ENCODE measurements around the gene ZDHHC20. TPM values are rescaled to one million over a fixed set of nuclear protein-coding genes. Genes with fewer than 3 reads are reported as not detected.

The ZDHHC20 gene
- polyA plus RNA-seq, 3 donors: 78.1 to 87.4 (median 83.4) TPM

DNA sequence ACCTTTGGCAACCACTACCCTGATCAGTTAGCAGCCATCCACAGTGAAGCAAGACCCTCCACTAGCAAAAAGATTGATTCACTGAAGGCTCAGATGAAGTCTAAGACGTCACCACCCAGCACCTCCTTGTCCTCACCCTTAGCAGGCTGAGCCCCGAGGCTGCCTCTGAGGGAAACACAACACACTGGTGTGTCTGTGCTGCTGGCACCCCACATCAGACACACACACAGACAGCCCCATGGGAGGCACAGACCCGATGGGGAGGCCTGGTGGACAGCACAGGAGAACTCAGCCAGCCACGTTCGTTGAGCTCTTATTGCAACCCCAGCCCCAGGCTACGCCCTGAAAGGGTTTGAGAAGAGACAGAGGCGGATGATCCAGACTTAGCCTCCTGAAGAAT is 94.7 kb downstream of the ZDHHC20 start:
- no peak for DNase-seq (ENCODE audit: low read depth in 3 of 3, low spot score in 2 of 3)

GRCh38 chr13:21362741-21363140 is 96.4 kb downstream of the ZDHHC20 start:
- no peak for DNase-seq (ENCODE audit: low read depth in 3 of 3, low spot score in 2 of 3)

DNA sequence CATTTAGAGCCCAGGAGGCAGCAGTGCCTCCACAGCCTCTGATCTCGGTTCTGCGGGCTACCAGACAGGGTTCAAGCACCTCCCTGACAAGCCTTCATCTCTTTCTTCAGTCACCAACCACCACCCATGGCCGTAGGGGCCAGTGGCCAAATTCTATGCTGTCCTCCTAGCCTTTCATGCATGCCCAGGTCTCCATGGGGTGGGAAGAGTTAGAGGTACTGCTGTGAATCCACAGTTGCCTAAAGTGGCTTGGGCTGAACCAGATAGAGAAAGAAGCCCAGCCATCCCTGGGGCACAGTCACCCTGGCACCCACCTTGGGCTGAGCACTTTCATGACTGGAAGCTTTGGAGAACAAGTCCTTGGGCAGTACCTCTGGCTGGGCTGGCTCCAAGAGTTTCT is 97.4 kb downstream of the ZDHHC20 start:
- DNase-seq (ENCODE audit: low read depth in 3 of 3, low spot score in 2 of 3): no peak

GRCh38 chr13:21361123-21361522 is 98.0 kb downstream of the ZDHHC20 start:
- no peak for DNase-seq (ENCODE audit: low read depth in 3 of 3, low spot score in 2 of 3)

DNA sequence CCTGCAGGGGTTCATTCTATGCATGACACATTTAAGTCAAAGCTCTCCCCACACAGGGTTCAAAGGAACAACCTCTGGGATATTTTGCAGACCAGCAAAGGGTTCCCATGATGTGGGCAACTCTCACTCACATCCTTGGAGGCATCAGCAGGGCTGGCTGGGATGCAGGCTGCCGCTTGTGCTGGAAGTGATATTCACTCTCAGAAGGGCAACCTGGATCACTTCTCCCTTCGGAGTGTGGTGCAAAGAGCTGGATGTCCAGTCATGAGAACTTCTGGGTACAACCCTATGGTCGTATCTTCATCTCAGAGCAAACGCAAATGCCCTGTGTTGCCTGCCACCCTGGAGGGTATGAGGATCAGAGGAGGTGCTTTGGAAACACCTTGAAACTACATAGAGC is 98.6 kb downstream of the ZDHHC20 start:
- DNase-seq (ENCODE audit: low read depth in 3 of 3, low spot score in 2 of 3): no peak

DNA sequence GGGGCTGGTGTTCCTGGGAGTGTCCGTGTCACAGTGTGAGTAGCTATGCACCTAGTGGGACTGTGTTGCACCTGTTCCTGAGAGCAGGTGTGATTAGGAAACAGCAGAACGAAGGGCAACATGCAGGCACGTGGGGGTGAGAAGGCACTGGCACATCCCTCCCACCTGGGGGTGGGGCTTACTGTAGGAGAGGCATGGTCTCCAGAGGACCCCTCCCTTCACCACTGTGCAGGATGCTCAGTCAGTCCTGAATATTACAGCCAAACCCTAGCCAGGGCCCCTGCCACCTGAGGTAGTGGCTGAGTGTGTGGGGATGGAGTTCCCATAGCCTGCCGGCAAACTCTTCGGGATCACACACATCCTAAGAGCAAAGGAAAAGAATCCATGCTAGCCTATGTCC is 99.2 kb downstream of the ZDHHC20 start:
- no peak for DNase-seq (ENCODE audit: low read depth in 3 of 3, low spot score in 2 of 3)

- no peak for DNase-seq (ENCODE audit: low read depth in 3 of 3, low spot score in 2 of 3)
Observed at GRCh38 chr13:21355304-21355703, 103.8 kb downstream of the ZDHHC20 start.

- no peak for DNase-seq (ENCODE audit: low read depth in 3 of 3, low spot score in 2 of 3)
Observed at GRCh38 chr13:21354721-21355120, 104.4 kb downstream of the ZDHHC20 start.

- DNase-seq (ENCODE audit: low read depth in 3 of 3, low spot score in 2 of 3): no peak
Observed at GRCh38 chr13:21348488-21349120, 110.5 kb downstream of the ZDHHC20 start.

DNA sequence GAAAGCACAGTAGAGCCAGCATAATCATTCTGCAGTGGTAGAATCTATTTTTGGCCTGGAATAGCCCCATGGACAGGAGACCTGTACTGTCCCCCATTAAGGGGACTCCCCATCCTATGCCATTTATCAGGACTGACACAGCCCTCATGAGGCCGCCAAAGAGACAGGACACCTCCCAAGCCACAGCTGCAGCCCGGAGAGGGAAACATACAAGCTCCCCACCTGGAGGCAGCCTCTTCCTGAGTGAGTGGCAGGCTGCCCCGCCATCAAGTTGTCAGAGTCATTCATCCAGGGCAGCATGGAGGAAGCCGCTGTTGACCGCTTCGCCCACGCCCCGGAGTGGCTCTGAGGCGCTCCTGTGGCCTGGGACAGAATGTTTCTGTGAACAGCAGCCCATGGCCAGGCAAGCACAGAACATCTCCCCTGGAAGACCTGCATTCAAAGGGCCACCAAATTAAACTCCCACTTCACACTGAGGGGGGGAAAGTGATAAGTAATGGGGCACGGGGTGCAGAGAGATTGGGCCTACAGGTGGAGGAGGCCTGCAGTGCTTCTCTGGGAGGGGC is 111.3 kb downstream of the ZDHHC20 start:
- DNase-seq (ENCODE audit: low read depth in 3 of 3, low spot score in 2 of 3): no peak

DNA sequence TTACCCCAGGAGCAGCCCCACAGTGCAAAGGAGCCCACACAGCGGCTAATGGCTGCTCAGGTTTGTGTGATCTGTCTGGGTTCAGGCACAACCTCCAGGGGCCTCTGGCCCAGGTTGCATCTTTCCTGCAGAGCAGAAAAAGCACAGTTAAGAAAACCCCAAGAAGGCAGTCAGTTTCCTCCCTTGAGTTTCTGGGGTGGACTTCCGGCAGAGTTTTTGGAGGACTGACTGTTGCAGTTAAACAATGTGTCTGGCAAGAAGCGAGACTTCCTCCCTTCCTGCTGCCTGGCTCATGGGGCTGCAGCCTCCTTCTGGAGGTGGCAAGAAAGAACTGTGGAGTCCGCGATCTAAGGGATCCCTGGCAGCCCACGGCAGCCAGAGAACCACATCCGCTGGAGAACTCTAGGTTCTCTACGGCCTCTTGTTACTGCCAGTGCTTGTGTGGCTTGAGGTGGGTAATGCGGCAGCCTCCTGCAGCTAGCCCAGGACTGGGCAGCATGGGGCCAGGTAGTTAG is 114.4 kb downstream of the ZDHHC20 start:
- DNase-seq (ENCODE audit: low read depth in 3 of 3, low spot score in 2 of 3): no peak

- DNase-seq (ENCODE audit: low read depth in 3 of 3, low spot score in 2 of 3): no peak
Observed at GRCh38 chr13:21343659-21344058, 115.4 kb downstream of the ZDHHC20 start.

- no peak for DNase-seq (ENCODE audit: low read depth in 3 of 3, low spot score in 2 of 3)
Observed at GRCh38 chr13:21342699-21343442, 116.2 kb downstream of the ZDHHC20 start.

DNA sequence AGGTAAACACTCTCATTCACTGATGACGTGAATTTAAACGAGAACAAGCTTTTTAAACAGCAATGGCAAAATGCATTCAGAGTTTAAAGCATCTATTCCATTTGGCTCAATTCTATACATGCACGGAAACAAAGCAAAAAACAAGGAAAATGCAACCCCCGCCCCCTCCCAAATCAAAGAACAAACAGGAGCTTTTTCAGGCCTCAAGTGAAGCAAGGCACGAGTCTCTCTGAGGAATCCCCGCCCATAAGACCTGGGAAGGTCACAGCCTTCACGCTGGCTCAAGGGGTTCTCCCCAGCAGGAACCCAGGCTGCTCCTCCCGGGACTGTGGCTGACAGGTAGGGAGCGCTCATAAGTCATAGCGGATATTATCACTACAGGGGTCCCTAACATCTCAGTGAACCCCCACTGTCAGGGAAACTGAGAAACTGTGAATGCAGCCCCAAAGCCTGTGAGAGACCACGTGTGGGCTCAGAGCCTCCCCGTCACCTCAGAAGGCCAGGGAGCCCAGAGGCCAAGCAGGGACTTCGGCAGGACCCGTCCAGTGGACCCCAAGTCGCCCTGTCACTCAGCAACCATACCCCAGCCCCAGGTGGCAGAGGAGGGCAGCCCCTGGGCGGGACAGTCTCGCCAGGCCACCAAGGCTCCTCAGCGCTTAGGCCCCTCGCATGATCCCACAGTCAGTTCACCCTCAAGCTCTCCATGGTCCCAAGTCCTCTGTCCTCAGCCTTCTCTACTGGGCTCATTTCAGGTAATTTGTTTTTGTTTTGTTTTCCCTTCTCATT is 117.3 kb downstream of the ZDHHC20 start:
- DNase-seq (ENCODE audit: low read depth in 3 of 3, low spot score in 2 of 3): no peak

DNA sequence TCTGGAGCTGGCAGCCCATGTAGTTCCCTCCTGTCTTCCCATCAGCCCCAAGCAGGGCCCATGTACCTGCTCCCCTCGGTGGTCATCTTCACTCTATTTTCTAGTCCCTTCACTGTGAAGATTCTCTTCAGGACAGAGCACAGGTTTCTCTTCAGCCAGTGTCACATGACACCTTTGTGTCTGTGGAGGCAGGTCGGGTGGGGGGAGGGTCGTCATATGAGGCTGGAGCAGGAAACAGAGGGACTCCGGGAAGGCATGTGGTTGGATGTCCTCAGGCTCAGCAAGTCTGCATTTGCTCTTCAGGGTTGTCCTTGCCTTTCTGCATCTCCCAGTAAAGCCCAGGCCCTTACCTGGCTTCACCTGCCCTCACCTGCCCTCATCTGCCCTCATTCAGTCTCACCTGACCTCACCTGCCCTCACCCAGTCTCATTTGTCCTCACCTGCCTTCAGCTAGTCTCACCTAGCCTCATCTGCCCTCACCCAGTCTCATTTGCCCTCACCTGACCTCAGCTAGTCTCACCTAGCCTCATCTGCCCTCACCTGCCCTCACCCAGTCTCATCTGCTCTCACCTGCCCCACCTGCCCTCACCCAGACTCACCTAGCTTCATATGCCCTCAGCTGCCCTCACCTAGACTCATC is 120.3 kb downstream of the ZDHHC20 start:
- no peak for DNase-seq (ENCODE audit: low read depth in 3 of 3, low spot score in 2 of 3)

GRCh38 chr13:21338156-21338555 is 120.9 kb downstream of the ZDHHC20 start:
- no peak for DNase-seq (ENCODE audit: low read depth in 3 of 3, low spot score in 2 of 3)

DNA sequence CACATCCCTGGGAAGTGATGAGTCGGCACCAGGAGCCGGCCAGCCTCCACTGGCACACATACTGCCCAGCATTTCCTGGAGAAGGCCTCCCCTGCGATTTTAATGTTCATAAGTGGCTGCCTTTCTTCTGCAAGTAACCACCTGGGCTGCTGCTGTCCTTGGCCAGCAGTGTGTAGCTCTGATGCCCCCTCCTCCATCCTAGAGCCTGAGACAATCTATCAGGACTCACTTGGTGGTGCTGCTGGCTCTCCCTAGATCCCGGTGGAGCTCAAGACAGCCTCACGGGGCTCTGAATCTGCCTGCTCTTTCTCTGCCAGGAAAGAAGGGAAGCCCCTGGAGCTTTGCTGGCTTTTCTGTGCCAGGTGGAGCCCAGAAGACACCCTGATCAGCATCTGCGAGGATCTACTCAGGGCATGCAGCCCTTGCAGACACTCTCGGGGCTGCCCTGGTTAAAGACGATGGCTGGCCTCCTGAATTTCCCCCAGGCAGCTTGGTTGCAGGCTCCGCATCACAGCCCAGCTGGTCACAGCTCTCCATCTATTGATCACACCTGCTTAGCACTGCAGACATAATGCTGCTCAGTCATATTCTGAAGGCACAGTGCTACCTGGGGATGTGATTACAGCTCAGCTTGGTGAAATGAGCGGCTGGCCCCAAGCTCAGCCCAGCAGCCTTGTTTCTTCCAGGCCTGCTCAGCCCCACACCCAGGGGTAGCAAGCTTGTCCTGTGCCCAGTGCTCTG is 122.3 kb downstream of the ZDHHC20 start:
- no peak for DNase-seq (ENCODE audit: low read depth in 3 of 3, low spot score in 2 of 3)

DNA sequence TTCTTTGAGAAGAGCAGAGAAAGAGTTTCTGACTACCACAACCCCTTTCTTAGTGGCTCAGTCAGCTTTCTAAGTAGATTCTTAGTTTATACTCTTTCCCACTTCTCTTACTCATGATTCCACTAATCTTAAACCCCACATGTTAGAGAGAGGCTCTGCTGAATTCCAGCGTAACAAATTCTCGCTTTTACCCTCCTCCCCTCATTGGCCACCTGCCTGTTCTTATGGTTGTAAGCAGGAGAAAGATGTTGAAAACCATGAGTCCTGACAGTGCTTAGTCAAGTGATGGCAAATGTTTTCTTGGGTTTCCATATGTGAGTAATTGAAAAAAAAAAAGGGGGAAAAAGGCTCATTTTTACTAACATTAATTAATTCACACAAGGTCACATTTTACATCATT is 125.9 kb downstream of the ZDHHC20 start:
- no peak for DNase-seq (ENCODE audit: low read depth in 3 of 3, low spot score in 2 of 3)

DNA sequence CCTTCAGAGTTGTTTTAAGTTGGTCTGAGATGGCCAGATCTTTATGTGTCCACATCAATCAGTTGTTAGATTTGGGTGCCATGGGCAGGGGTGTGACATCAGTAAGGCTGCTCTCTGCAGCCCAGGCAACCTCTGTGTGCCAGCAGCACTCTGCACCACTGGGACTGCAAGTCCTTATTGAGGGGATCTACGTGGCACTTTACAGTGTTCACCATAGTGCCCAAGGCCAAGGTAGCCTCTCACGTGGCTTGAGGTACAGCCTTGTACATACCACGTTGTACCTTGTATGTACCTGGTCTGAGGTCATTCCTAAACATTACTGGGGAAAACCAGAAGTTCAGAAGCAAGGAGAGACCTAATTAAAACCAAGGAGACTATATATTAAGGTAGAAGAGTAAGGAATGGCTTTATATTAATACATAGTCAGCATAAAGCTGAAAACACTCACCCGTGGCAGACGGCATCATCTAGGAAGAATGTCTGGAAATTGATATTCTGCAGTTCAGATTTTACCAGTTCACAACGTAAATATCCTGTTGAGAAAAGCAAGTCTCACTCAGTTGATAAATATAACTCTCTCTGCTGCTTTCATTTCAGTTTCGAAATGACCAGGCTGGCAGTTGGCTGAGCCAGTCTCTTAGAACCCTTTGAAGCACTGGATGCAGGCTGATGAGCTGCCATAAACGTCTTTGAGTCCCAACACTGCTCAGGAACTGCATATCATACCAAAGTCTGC is 128.8 kb downstream of the ZDHHC20 start:
- no peak for DNase-seq (ENCODE audit: low read depth in 3 of 3, low spot score in 2 of 3)
